Duodenal mucosa (tissue), 2 donors: Measurements from ENCODE around the gene MLPH.

ENCODE experiments used
- H3K27ac ChIP-seq: one replicate; pipeline ENCODE4 v1.7.0; 2013; ENCODE audit warnings: low read depth, low read length
- H3K27me3 ChIP-seq, 2 donors: one replicate each; pipeline ENCODE4 v1.7.0; 2013; ENCODE audit warnings: low read length in 2 of 2, control low read depth in 1 of 2; ENCODE audit not compliant: insufficient read depth in 2 of 2, control insufficient read depth in 1 of 2
- H3K36me3 ChIP-seq, 2 donors: one replicate each; pipeline ENCODE4 v1.7.0; 2013; ENCODE audit warnings: low read length in 2 of 2, control low read depth in 1 of 2; ENCODE audit not compliant: insufficient read depth in 2 of 2, control insufficient read depth in 1 of 2
- H3K4me1 ChIP-seq, 2 donors: one replicate each; pipeline ENCODE4 v1.7.0; 2013; ENCODE audit warnings: low read length in 2 of 2, control low read depth in 1 of 2; ENCODE audit not compliant: insufficient read depth in 2 of 2, control insufficient read depth in 1 of 2
- H3K4me3 ChIP-seq, 2 donors: one replicate each; pipeline ENCODE4 v1.7.0; 2013; ENCODE audit warnings: low read length in 2 of 2, low read depth in 1 of 2
- H3K9ac ChIP-seq, 2 donors: one replicate each; pipeline ENCODE4 v1.7.0; 2013; ENCODE audit warnings: low read length in 2 of 2, low read depth in 1 of 2
- H3K9me3 ChIP-seq, 2 donors: one replicate each; pipeline ENCODE4 v1.7.0; 2013; ENCODE audit warnings: low read length in 2 of 2, control low read depth in 1 of 2; ENCODE audit not compliant: control insufficient read depth in 1 of 2

MLPH gene

DNA sequence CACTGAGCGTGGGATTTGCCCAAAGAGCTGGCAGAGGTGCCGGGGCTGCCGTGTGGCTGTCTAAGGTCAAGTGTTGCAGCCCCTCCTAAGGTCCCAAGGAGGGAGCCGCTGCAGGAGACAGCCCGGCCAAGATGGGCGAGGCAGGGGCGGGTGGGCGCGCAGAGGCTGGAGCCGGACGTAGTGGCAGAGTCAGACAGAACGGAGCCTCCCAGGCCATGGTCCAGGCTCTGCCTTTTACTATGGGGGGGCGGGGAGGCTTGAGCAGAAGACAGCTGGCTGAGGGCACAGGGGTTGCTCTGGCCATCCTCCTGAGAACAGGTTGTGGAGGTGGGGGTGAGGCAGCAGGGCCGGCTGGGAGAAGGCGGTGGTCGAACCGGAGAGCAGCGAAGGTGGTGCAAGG is 51.9 kb downstream of the MLPH start:
- H3K4me1 ChIP-seq, result peaks cover 21 to 23% of the 10 kb centered on the region in 2 donors
- no peaks in the 10 kb centered on the region for H3K9me3 ChIP-seq
- no peaks in the 10 kb centered on the region for H3K27me3 ChIP-seq
- no peaks in the 10 kb centered on the region for H3K36me3 ChIP-seq
- no peak overlapping the region for H3K27ac ChIP-seq
- H3K4me3 ChIP-seq, result no peak overlapping the region
- no peak overlapping the region for H3K9ac ChIP-seq

DNA sequence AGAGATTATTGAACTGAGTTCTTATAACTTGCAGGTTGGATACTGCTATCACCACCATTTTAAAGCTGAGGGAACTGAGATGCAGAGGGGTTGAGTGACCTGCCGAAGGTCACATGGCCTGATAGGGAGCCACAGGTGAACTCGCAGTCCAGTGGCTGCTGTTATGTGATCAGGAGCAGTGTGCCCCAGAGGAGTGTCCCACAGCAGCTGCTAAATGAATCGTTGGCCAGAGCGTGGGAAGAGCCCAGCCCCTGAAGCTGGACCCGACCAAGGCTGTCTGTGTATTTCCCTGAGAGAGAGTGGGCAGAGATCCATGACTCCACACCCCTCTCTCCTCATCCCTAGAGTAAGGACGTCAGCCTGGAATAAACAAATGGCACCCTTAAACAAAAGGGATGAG is 52.6 kb downstream of the MLPH start:
- no peak overlapping the region for H3K9ac ChIP-seq
- no peak overlapping the region for H3K27ac ChIP-seq
- no peak overlapping the region for H3K4me3 ChIP-seq
- H3K4me1 ChIP-seq, result peaks cover 21 to 23% of the 10 kb centered on the region in 2 donors
- no peaks in the 10 kb centered on the region for H3K27me3 ChIP-seq
- no peaks in the 10 kb centered on the region for H3K9me3 ChIP-seq
- no peaks in the 10 kb centered on the region for H3K36me3 ChIP-seq

DNA sequence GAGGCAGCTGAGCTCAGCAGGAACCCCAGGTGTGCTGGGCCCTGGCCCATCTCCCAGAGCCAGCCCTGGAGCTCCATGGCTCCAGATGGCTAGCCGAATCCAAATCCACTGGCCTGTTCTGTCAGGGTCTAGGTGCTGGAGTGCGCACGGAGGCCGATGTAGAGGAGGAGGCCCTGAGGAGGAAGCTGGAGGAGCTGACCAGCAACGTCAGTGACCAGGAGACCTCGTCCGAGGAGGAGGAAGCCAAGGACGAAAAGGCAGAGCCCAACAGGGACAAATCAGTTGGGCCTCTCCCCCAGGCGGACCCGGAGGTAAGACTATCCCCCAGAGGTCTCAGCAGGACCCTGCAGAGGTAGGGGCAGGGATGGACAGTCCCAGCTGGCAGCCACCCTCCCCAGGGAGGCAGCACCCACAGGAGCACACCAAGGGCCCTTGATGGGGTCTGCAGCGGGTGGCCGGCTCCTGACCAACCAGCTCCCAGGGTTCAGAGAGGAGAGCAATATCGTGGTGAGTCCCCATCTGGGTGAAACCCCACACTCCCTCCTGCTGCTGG is 53.2 kb downstream of the MLPH start:
- H3K27ac ChIP-seq, result no peak overlapping the region
- peaks cover 21 to 23% of the 10 kb centered on the region in 2 donors for H3K4me1 ChIP-seq
- H3K4me3 ChIP-seq, result no peak overlapping the region
- no peak overlapping the region for H3K9ac ChIP-seq
- H3K9me3 ChIP-seq, result no peaks in the 10 kb centered on the region
- H3K36me3 ChIP-seq, result no peaks in the 10 kb centered on the region
- no peaks in the 10 kb centered on the region for H3K27me3 ChIP-seq

DNA sequence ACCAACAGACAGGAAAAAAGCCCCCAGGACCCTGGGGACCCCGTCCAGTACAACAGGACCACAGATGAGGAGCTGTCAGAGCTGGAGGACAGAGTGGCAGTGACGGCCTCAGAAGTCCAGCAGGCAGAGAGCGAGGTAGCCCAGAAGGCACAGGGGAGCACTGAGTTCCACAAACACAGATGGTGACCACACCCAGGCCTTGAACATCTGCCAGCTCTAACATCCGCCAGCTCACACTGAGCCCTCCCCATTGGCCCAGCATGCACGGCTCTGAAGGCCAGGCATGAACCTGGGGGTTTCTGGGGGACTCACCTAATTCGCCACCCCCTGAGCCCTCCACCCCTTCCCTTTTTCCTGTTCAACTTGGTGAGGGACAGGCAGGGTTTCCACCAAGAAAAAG is 53.8 kb downstream of the MLPH start:
- Histone ChIP-seq H3K27me3 (no peaks in the 10 kb centered on the region), H3K9me3 (no peaks in the 10 kb centered on the region), H3K4me1 (peaks cover 21 to 23% of the 10 kb centered on the region in 2 donors), H3K9ac (peak overlapping the region in 1 of 2 donors; percentile 33), H3K4me3 (no peak overlapping the region), H3K36me3 (no peaks in the 10 kb centered on the region), H3K27ac (no peak overlapping the region)

DNA sequence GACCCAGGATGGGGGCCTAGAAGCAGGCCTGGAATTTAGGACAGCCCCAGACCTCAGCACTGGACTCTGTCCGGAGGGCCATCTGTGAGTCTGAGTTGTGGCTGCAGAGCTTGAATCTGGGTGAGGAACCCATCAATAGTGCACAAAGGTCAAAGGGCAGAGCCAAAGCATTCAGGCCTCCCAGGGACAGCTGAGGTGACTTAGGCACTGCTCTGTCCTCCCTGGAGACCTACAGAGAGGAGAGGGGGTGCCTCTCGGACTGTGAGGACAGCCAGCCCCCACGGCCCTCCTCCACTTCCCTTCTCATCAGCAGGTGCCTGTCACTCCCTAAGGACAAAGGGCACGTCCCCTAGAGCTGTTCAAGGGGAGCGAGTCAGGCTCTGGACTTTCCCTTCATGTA is 54.2 kb downstream of the MLPH start:
- H3K4me1 ChIP-seq, result peaks cover 21 to 23% of the 10 kb centered on the region in 2 donors
- H3K4me3 ChIP-seq, result no peak overlapping the region
- H3K27ac ChIP-seq, result no peak overlapping the region
- H3K27me3 ChIP-seq, result no peaks in the 10 kb centered on the region
- peak overlapping the region in 1 of 2 donors; percentile 33 for H3K9ac ChIP-seq
- no peaks in the 10 kb centered on the region for H3K36me3 ChIP-seq
- H3K9me3 ChIP-seq, result no peaks in the 10 kb centered on the region

DNA sequence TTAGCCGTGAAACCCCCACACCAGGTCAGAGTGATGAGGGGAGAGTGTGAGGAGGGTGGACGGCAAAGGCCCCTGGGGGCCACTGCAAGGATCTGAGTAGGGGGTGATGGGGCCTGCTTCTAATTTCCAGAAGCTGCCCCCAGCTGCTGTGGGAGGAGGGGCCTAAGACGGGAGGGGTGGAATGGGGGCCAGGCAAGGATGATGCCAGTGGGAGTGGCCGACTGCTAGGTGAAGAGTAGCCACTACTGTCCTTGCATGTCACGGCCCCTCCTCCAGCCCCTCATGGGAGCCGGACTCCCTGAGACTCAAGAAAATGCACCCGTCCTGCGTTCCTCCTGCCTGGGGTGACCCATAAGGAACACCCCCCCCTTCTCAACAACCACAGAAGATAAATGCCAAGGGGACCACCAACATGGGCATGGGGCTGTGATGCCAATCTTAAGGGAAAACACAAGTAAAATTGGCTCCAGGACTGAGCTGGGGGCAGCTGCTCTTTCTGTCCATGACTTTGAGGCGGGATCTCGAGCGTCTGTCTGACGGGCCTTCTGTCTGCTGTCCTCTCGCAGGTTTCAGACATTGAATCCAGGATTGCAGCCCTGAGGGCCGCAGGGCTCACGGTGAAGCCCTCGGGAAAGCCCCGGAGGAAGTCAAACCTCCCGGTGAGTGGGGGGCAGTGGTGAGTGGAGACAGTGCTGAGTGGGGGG is 55.1 kb downstream of the MLPH start:
- no peaks in the 10 kb centered on the region for H3K36me3 ChIP-seq
- H3K9ac ChIP-seq, result no peak overlapping the region
- no peaks in the 10 kb centered on the region for H3K27me3 ChIP-seq
- no peak overlapping the region for H3K27ac ChIP-seq
- H3K4me3 ChIP-seq, result no peak overlapping the region
- H3K4me1 ChIP-seq, result peaks cover 21 to 28% of the 10 kb centered on the region in 2 donors
- no peaks in the 10 kb centered on the region for H3K9me3 ChIP-seq

DNA sequence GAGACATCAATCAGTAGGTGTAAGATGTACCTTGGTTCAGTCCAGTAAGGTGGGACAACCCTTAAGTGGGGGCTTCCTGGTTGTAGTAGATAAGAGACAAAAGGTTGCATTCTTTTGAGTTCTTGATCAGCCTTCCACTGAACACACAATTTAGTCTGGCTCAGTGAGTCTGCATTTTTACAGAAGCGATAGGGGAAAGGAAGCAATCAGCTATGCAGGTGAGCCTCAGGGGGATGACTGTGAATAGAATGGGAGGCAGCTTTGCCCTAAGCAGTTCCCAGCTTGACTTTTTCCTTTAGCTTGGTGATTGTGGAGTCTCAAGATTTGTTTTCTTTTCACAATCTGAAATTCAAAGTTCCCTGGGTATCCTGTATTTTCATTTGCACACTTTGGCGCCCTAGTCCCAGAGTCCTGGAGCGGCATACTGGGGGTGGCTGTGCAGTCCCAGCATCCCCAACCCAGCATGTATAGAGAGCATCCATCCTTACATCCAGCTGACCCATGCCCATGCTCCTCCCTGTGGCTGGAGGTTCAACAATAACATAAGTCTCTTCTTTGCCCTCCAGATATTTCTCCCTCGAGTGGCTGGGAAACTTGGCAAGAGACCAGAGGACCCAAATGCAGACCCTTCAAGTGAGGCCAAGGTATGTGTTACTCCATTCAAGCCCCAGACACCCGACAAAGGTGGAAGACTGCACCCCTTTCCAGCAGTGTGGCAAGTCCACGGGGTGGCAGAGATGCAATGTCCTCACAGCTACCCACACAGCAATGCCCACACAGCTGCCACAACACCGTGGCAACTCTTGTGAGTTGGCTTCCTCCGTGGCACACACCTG is 59.2 kb downstream of the MLPH start:
- peaks cover 19 to 23% of the 10 kb centered on the region in 2 donors for H3K4me1 ChIP-seq
- no peaks in the 10 kb centered on the region for H3K27me3 ChIP-seq
- no peak overlapping the region for H3K9ac ChIP-seq
- no peak overlapping the region for H3K27ac ChIP-seq
- no peaks in the 10 kb centered on the region for H3K36me3 ChIP-seq
- no peaks in the 10 kb centered on the region for H3K9me3 ChIP-seq
- H3K4me3 ChIP-seq, result no peak overlapping the region

DNA sequence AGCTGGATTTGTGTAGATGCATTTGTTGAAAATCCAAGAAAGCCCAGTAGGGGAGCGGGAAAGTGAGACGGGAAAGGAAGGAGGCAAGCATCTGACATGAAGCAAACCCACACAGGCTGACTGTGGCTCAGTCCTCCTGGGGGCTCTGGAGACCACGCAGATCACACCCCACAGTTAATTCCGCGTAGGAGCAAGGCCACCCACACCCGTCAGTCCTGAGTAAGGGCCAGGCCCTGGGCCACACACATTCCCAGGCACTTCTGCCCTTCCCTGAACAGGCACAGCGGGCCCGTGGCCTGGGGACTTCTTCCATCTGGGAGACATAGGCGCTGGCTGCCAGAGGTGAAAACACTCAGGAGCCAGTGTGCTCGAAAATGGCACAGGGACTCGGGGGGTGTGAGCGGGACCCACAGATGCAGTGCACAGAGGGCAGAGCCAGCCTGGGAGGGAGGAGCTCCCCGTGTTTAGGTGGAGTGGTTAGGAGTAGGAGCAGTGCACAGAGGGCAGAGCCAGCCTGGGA is 59.9 kb downstream of the MLPH start:
- Histone ChIP-seq H3K27me3 (no peaks in the 10 kb centered on the region), H3K9ac (no peak overlapping the region), H3K27ac (no peak overlapping the region), H3K36me3 (no peaks in the 10 kb centered on the region), H3K4me1 (peaks cover 14 to 16% of the 10 kb centered on the region in 2 donors), H3K4me3 (no peak overlapping the region), H3K9me3 (no peaks in the 10 kb centered on the region)

DNA sequence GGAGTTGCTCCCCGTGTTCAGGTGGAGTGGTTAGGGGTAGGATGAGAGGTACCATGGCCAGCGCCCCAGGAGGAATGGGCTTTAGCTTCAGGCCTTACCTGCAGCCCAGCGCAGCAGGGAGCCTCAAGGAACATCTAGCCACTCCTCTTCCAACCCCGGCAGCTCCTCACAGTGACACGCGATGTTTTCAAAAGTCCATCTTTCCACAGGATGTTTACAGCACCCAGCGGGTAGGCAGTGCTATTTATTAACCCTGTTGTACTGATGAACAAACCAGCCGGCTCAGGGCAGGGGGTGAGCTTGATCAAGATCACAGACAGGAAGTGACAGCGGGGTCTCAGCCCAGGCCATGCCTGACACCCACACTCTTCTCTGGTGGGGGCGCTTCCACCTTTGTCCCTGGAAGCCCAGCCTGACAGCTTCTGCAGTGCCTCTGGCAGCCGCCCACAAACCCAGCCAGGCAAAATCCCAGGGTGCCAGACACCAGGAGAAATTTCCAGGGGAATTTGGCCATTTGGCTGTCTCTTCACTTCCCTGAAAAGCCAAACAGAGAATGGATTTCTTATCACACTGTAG is 60.9 kb downstream of the MLPH start:
- H3K4me1 ChIP-seq, result peaks cover 13% of the 10 kb centered on the region in 2 donors
- H3K9ac ChIP-seq, result no peak overlapping the region
- H3K27me3 ChIP-seq, result no peaks in the 10 kb centered on the region
- no peak overlapping the region for H3K4me3 ChIP-seq
- H3K36me3 ChIP-seq, result no peaks in the 10 kb centered on the region
- no peaks in the 10 kb centered on the region for H3K9me3 ChIP-seq
- no peak overlapping the region for H3K27ac ChIP-seq

DNA sequence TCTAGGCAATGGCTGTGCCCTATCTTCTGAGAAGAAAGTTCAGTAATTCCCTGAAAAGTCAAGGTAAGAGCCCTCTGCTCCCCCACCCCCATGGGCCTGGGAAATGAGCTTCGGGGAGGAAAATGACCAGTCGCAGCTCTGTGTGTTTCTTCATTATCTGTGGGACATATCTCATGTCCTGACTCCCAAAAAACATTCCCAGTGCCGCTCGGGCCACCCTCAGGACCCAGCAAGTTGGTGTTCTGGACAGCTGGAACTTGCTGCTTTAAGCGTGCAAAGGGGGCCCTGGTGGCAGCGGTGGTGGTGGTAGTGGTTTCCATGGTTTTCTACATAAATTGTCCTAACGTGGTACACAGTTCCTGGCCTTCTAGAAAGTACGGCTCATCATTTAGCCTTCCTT is 62.2 kb downstream of the MLPH start:
- H3K4me1 ChIP-seq, result peaks cover 13% of the 10 kb centered on the region in 2 donors
- no peak overlapping the region for H3K9ac ChIP-seq
- no peaks in the 10 kb centered on the region for H3K9me3 ChIP-seq
- no peak overlapping the region for H3K27ac ChIP-seq
- H3K36me3 ChIP-seq, result peaks cover 0 to 5% of the 10 kb centered on the region in 2 donors
- H3K4me3 ChIP-seq, result no peak overlapping the region
- H3K27me3 ChIP-seq, result no peaks in the 10 kb centered on the region
